ENCODE data around the gene CNNM4.

CNNM4 gene

DNA sequence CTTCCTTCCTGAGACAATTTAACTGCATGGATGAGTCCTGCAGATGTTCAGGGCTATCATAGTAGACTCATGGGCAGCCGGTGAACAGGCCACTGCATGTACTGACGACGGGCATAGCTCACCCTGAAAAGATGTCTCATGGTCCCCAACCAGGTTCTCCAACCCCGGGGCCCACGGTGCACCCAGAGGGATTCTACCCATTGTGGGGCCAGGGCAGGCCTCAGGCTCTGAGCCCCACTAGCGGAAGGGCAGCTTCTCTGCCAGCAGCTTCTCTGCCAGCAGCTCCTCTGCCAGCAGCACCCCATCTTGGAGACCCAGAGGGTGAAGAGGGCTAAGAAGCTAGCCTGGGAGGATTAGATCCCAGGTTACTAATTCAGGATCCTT lies 3.2 kb upstream of the CNNM4 start:
- Histone ChIP-seq H4K20me1 (peaks cover 13% of the 10 kb centered on the region; the same call in 1 of the 2 replicates), H3K27ac (no peak overlapping the region), H3K9ac (no peak overlapping the region), H3K4me2 (no peak overlapping the region), H3K9me3 (no peaks in the 10 kb centered on the region), H3K4me1 (peaks cover 37% of the 10 kb centered on the region), H3K36me3 (no peaks in the 10 kb centered on the region), H3K27me3 (no peaks in the 10 kb centered on the region), H3K4me3 (no peak overlapping the region)
- TF ChIP-seq Cebpa-rat (IDR thresholded peaks at IDR 0.05), result no peak

DNA sequence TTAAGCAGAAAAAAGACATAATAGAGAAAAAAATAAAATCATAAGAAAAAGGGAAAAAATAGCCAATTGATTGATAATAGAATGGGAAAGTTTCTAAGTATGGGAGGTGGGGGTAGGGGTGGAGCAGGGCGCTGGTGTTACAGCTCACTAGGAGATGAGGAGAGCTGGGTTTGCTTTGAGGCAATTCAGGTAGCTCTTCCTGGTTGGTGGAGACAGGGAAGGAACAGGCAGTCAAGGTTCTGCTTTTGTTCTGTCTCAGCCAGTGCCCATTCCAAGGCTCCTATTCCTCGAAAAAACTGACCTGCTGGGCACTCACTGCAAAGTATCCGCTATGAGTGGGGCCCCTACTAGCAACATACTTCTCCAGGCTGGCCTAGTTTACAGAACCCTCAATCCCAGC lies 1.7 kb upstream of the CNNM4 start:
- H4K20me1 ChIP-seq, result peaks cover 27% of the 10 kb centered on the region; the same call in 1 of the 2 replicates
- H3K9ac ChIP-seq, result no peak overlapping the region
- no peaks in the 10 kb centered on the region for H3K36me3 ChIP-seq
- no peak for TF ChIP-seq Cebpa-rat (IDR thresholded peaks at IDR 0.05)
- H3K27ac ChIP-seq, result no peak overlapping the region
- H3K4me1 ChIP-seq, result peaks cover 52% of the 10 kb centered on the region
- H3K4me2 ChIP-seq, result no peak overlapping the region
- no peak overlapping the region for H3K4me3 ChIP-seq
- no peaks in the 10 kb centered on the region for H3K27me3 ChIP-seq
- no peaks in the 10 kb centered on the region for H3K9me3 ChIP-seq

DNA sequence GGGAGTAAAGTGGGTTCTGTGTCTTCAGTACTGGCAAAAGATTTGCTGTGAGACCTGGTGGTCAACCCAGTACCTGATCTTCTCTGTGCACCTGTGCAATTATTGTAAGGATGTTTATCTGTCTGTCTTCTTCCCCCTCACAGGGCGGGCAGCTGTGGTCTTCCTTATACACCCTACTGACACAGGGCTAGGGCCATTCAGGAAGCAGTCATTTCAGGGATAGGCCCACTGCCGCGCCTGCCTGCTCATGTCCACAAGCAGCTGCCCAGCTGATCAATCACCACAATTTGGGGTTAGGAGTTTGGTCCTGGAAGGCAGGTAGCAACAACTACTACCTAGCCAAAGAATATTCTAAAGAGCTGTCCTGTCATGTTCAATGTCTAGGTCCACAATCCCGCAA lies 1.2 kb upstream of the CNNM4 start:
- H3K4me3 ChIP-seq, result no peak overlapping the region
- H3K36me3 ChIP-seq, result no peaks in the 10 kb centered on the region
- no peak overlapping the region for H3K9ac ChIP-seq
- H3K27me3 ChIP-seq, result no peaks in the 10 kb centered on the region
- H3K9me3 ChIP-seq, result no peaks in the 10 kb centered on the region
- no peak for TF ChIP-seq Cebpa-rat (IDR thresholded peaks at IDR 0.05)
- H3K27ac ChIP-seq, result no peak overlapping the region
- peaks cover 31% of the 10 kb centered on the region; the same call in 1 of the 2 replicates for H4K20me1 ChIP-seq
- H3K4me1 ChIP-seq, result peaks cover 58% of the 10 kb centered on the region
- H3K4me2 ChIP-seq, result no peak overlapping the region

DNA sequence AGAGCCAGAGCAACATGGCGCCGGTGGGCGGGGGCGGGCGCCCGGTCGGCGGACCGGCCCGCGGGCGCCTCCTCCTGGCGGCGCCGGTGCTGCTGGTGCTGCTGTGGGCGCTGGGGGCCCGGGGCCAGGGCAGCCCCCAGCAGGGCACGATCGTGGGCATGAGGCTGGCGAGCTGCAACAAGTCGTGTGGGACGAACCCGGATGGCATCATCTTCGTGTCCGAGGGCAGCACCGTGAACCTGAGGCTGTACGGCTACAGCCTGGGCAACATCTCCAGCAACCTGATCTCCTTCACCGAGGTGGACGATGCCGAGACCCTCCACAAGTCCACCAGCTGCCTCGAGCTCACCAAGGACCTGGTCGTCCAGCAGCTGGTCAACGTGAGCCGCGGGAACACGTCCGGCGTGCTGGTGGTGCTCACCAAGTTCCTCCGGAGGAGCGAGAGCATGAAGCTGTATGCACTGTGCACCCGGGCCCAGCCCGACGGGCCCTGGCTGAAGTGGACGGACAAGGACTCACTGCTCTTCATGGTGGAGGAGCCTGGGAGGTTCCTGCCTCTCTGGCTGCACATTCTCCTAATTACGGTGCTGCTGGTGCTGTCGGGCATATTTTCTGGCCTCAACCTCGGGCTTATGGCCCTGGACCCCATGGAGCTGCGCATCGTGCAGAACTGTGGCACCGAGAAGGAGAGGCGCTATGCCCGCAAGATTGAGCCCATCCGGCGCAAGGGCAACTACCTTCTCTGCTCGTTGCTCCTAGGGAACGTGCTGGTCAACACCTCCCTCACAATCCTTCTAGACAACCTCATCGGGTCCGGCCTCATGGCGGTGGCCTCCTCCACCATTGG lies 507 bp downstream of the CNNM4 start:
- Histone ChIP-seq H3K4me1 (peaks cover 70% of the 10 kb centered on the region), H3K27ac (peak overlapping the region; percentile 79), H3K27me3 (no peaks in the 10 kb centered on the region), H3K9me3 (no peaks in the 10 kb centered on the region), H3K36me3 (peaks cover 4% of the 10 kb centered on the region; the same call in 1 of the 2 replicates), H3K9ac (peak overlapping the region; percentile 78), H3K4me2 (peak overlapping the region; percentile 99), H3K4me3 (peak overlapping the region; percentile 74), H4K20me1 (peaks cover 42% of the 10 kb centered on the region; the same call in 1 of the 2 replicates)
- TF ChIP-seq Cebpa-rat (IDR thresholded peaks at IDR 0.05), result no peak

DNA sequence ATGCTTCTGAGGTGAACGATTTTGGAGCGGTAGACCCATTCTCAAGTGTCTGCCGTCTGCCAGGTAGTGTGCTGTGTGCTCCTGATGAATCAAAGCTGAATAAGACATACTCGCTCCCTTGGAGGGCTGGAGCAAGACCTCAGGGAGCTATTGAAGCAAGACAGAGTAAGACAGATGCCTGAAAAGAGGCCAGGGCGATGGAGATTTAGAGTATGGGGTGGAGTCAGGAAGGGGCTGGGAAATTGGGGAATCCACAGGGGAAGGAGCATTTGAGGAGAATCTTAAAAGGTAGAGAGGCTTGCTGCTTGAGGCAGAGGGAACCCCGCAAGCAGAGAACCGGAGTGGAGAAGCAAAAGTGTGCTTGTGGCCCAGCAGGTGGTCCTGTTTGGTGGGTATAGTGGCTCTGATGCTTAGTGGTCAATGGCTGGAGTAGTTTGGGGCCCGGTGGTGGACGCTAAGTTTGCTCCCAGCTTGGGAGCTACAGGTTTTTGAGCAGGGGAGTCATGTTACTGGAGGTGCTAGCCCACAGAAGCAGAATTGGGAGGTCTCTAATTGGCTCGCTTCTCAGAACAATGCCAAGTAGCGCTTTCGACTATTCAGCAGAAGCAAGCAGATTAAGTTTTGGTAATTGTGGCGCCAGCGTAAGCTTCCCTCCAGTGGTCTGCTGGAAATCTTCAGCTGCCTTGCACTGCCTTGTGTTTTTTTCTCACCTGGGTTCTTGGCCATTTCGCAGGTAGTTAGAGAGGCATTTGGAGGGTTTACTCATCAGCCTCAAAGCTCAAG lies 2.0 kb downstream of the CNNM4 start:
- Histone ChIP-seq H3K27me3 (no peaks in the 10 kb centered on the region), H3K27ac (peak overlapping the region; percentile 33), H3K9me3 (no peaks in the 10 kb centered on the region), H3K4me2 (peak overlapping the region; percentile 99), H3K36me3 (peaks cover 11% of the 10 kb centered on the region; the same call in 1 of the 2 replicates), H3K4me1 (peaks cover 78% of the 10 kb centered on the region), H3K4me3 (peak overlapping the region; percentile 74), H4K20me1 (peaks cover 57% of the 10 kb centered on the region; the same call in 1 of the 2 replicates), H3K9ac (peak overlapping the region; percentile 78)
- no peak for TF ChIP-seq Cebpa-rat (IDR thresholded peaks at IDR 0.05)

DNA sequence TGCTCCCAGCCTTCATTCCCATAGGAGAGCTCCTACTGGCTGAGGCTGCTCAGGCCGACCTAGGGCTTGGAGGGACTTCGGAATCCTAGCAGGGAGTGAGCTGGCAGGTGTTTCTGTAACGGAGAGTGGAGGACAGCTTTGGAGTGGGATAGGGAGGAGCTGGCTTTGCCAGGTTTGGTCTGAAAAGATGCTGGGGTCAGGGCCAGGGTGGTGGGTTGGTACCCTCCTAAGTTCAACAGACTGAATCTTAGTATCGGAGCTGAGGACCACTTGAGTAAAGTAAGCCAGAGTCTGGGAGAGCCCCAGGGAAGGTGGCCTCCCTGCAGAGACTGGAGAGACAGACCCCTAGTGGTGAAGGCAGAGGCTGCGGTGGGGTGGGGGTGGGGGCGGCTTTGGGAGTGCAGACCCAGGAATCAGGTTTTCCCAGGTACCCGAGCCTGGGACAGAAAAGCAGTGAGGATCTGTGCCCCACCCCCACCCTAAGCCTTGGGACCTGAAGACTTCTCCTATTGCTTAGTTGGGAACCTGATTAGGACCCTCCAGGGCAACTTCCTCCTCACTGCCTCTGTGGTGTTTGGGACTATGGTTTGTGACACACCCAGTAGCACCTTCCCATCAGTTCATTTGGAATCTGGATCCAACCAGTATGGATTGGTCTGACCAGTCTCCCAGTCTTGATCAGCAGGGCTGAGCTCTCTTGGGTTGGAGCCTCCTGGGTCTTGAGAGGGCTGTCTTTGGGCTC lies 3.0 kb downstream of the CNNM4 start:
- Histone ChIP-seq H3K9ac (peak overlapping the region; percentile 78), H3K27me3 (no peaks in the 10 kb centered on the region), H4K20me1 (peaks cover 65% of the 10 kb centered on the region; the same call in 1 of the 2 replicates), H3K4me3 (peak overlapping the region; percentile 74), H3K9me3 (no peaks in the 10 kb centered on the region), H3K4me1 (peaks cover 87% of the 10 kb centered on the region), H3K27ac (peak overlapping the region; percentile 45), H3K36me3 (peaks cover 15% of the 10 kb centered on the region; the same call in 1 of the 2 replicates), H3K4me2 (peak overlapping the region; percentile 99)
- no peak for TF ChIP-seq Cebpa-rat (IDR thresholded peaks at IDR 0.05)

DNA sequence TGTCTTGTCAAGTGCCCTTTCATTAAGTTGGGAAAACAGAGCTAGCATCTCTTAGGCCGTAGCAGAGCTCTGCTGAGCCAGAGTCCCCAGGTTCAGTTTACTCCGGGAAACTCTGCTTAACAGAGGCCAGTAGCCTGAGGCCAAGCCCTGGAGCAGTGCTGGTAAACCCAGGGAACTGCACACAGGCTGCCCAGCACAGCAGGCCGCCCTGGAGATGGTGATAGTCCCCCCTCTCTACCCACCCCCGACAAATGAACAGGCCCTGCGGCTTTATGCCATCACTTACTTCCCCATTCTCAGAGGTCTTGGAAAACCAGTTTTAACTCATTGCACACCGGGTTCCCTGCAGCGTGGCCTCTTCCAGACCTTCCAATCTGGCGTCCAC lies 3.5 kb downstream of the CNNM4 start:
- Histone ChIP-seq H4K20me1 (peaks cover 65% of the 10 kb centered on the region; the same call in 1 of the 2 replicates), H3K4me3 (peak overlapping the region; percentile 74), H3K27ac (peak overlapping the region; percentile 45), H3K27me3 (no peaks in the 10 kb centered on the region), H3K36me3 (peaks cover 16% of the 10 kb centered on the region; the same call in 1 of the 2 replicates), H3K9ac (peak overlapping the region; percentile 78), H3K4me2 (peak overlapping the region; percentile 99), H3K4me1 (peaks cover 83% of the 10 kb centered on the region), H3K9me3 (no peaks in the 10 kb centered on the region)
- no peak for TF ChIP-seq Cebpa-rat (IDR thresholded peaks at IDR 0.05)

DNA sequence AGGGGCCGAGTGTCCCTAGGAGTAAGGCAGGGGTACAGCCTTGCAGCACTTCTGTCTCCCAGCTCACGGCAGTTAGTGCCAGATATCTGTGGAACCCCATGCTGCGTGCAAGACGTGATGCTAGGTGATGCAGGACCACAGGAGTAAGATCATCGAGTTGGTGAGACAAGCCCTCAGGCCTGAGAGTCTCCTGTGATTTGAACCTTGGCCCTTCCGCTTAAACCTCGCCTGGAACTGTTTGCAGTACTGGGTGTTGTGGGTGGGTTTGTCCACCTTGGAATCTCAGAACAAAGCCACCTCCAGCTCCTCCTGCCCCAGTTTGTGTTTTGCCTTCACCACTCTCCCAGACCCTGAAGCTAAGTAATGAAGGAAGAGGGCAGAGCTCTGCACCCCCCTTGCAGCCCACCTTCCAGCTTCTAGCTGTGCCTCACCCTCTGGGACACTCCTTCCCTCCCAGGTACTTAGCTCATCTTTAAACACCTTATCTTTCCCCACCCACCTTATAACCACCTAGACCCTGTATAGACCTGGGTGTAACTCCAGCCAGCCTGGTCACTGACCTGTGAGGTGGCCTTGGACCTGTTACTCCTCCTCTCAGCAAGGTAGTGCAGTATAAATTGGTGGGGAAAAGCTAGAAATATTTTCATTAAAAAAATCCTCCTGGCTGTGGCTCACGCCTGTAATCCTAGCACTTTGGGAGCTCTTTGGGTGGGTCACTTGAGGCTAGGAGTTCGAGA lies 6.6 kb downstream of the CNNM4 start:
- Histone ChIP-seq H3K4me2 (peak overlapping the region; percentile 41), H3K9ac (no peak overlapping the region), H3K9me3 (no peaks in the 10 kb centered on the region), H3K27me3 (no peaks in the 10 kb centered on the region), H4K20me1 (peaks cover 84% of the 10 kb centered on the region), H3K4me3 (no peak overlapping the region), H3K4me1 (peaks cover 83% of the 10 kb centered on the region), H3K36me3 (peaks cover 25% of the 10 kb centered on the region; the same call in 1 of the 2 replicates), H3K27ac (no peak overlapping the region)
- no peak for TF ChIP-seq Cebpa-rat (IDR thresholded peaks at IDR 0.05)
